CD14-positive monocyte (primary cell): ENCODE data around the gene MAPRE3. TPM values are rescaled to one million over a fixed set of nuclear protein-coding genes. Genes with fewer than 3 reads are reported as not detected.

Experiments
- DNase-seq, 3 donors: peaks; one replicate each; pipeline ENCODE4 v3.0.0-alpha.2; 2011 to 2022
- H2AFZ ChIP-seq: 2 replicates; pipeline ENCODE4 v1.6.0; 2012; ENCODE audit warnings: mild to moderate bottlenecking, low read depth, low read length, inconsistent platforms; ENCODE audit not compliant: insufficient read depth, poor library complexity, severe bottlenecking
- H3K27ac ChIP-seq, 2 donors: 1 replicate in 1 of 2; 2 replicates in 1 of 2; pipeline ENCODE4 v1.5.1; 2012 to 2013; ENCODE audit warnings: low read length in 2 of 2, control low read depth in 1 of 2, inconsistent platforms in 1 of 2, low read depth in 1 of 2, mild to moderate bottlenecking in 1 of 2
- H3K27me3 ChIP-seq, 2 donors: one replicate each; pipeline versions ENCODE4 v1.6.0 to v1.6.1; 2011 to 2013; ENCODE audit warnings: low read length in 2 of 2; ENCODE audit not compliant: control insufficient read depth in 2 of 2, insufficient read depth in 2 of 2
- H3K36me3 ChIP-seq, 2 donors: replicated peaks in 1 of 2; 1 replicate in 1 of 2; 2 replicates in 1 of 2; pipeline versions ENCODE4 v1.5.1 to v1.6.1; 2012 to 2013; ENCODE audit warnings: low read length in 2 of 2, control low read depth in 1 of 2, inconsistent platforms in 1 of 2, mild to moderate bottlenecking in 1 of 2; ENCODE audit not compliant: insufficient read depth in 2 of 2, control insufficient read depth in 1 of 2
- H3K4me1 ChIP-seq, 2 donors: 1 replicate in 1 of 2; 2 replicates in 1 of 2; pipeline versions ENCODE4 v1.5.1 to v1.6.1; 2012 to 2013; ENCODE audit warnings: low read length in 2 of 2, control low read depth in 1 of 2, inconsistent platforms in 1 of 2, mild to moderate bottlenecking in 1 of 2, moderate library complexity in 1 of 2; ENCODE audit not compliant: insufficient read depth in 2 of 2, control insufficient read depth in 1 of 2
- H3K4me2 ChIP-seq: replicated peaks from 2 replicates; pipeline ENCODE3; 2012; ENCODE audit warnings: low read length, moderate library complexity, mild to moderate bottlenecking; ENCODE audit not compliant: poor library complexity, severe bottlenecking; ENCODE audit errors: extremely low read depth
- H3K4me3 ChIP-seq, 3 experiments: fragments of 200-600 bp in 1 of 3; sonication (generic) in 1 of 3; replicated peaks in 1 of 3; 1 replicate in 2 of 3; 2 replicates in 1 of 3; pipeline ENCODE4 v1.5.1; 2011 to 2013; ENCODE audit warnings: low read length in 3 of 3, mild to moderate bottlenecking in 3 of 3, control low read depth in 2 of 3, low read depth in 2 of 3, inconsistent platforms in 1 of 3, moderate library complexity in 1 of 3
- H3K79me2 ChIP-seq: 2 replicates; pipeline ENCODE4 v1.6.0; 2012; ENCODE audit warnings: mild to moderate bottlenecking, control low read depth, inconsistent platforms, low read length, moderate library complexity; ENCODE audit not compliant: insufficient read depth
- H3K9ac ChIP-seq: 2 replicates; pipeline ENCODE4 v1.6.0; 2017; ENCODE audit warnings: low read length, mild to moderate bottlenecking; ENCODE audit not compliant: insufficient read depth, poor library complexity, severe bottlenecking
- H3K9me3 ChIP-seq, 2 donors: replicated peaks in 1 of 2; 1 replicate in 1 of 2; 2 replicates in 1 of 2; pipeline versions ENCODE4 v1.5.1 to v1.6.1; 2012 to 2013; ENCODE audit warnings: low read length in 2 of 2, control low read depth in 1 of 2; ENCODE audit not compliant: control insufficient read depth in 1 of 2, insufficient read depth in 1 of 2
- H4K20me1 ChIP-seq: 2 replicates; pipeline ENCODE4 v1.6.0; 2012; ENCODE audit warnings: mild to moderate bottlenecking, low read length, control low read depth, moderate library complexity; ENCODE audit not compliant: insufficient read depth
- H3K27ac Mint-ChIP-seq, 7 donors: one replicate each; pipeline ENCODE4 v1.8.0; 2020; ENCODE audit warnings: mild to moderate bottlenecking in 7 of 7, mixed read lengths in 7 of 7, moderate library complexity in 6 of 7, inconsistent platforms in 2 of 7
- H3K27me3 Mint-ChIP-seq, 3 donors: one replicate each; pipeline ENCODE4 v1.8.0; 2021 to 2022; ENCODE audit warnings: low read depth in 3 of 3, mild to moderate bottlenecking in 3 of 3, mixed read lengths in 3 of 3, moderate library complexity in 3 of 3, inconsistent platforms in 1 of 3
- H3K36me3 Mint-ChIP-seq, 2 donors: one replicate each; pipeline ENCODE4 v1.8.0; 2020; ENCODE audit warnings: mixed read lengths in 2 of 2, inconsistent platforms in 1 of 2, mild to moderate bottlenecking in 1 of 2
- H3K4me1 Mint-ChIP-seq: one replicate; pipeline ENCODE4 v1.8.0; 2020; ENCODE audit warnings: mild to moderate bottlenecking, mixed read lengths
- H3K4me3 Mint-ChIP-seq, 2 donors: one replicate each; pipeline ENCODE4 v1.8.0; 2020; ENCODE audit warnings: mild to moderate bottlenecking in 2 of 2, mixed read lengths in 2 of 2, moderate library complexity in 1 of 2
- H3K9me3 Mint-ChIP-seq, 7 donors: one replicate each; pipeline ENCODE4 v1.8.0; 2020 to 2022; ENCODE audit warnings: mixed read lengths in 7 of 7, mild to moderate bottlenecking in 6 of 7, moderate library complexity in 6 of 7, inconsistent platforms in 2 of 7
- CTCF ChIP-seq: fragments of 200-600 bp; IDR thresholded peaks from one replicate; pipeline ENCODE4 v1.8.0; 2022; ENCODE audit warnings: antibody characterized with exemption, mild to moderate bottlenecking
- WGBS: methylation state at CpG from one replicate; pipeline ENCODE4 v1.1.5; 2013; ENCODE audit warnings: missing lambda C conversion rate; ENCODE audit not compliant: insufficient coverage; 5-methylcytosine and 5-hydroxymethylcytosine counted together
- intact Hi-C, 2 donors: fragments of 100-400 bp; cut with micrococcal nuclease; formaldehyde crosslinking; loops; one replicate each; pipeline versions ENCODE4 v1.15.0 to v1.15.1; 2023
- polyA plus RNA-seq, 3 donors: library from polyadenylated mRNA; depleted of rRNA in 1 of 3; unstranded in 2 of 3; stranded (reverse) in 1 of 3; fragments of 300-500 nt in 2 of 3; fragments of >200 nt in 1 of 3; fragmentation: Illumina TruSeq in 2 of 3; gene quantifications; 1 replicate in 2 of 3; 2 replicates in 1 of 3; pipeline ENCODE4 v1.2.3, GENCODE V29; 2012 to 2021

MAPRE3 gene
- polyA plus RNA-seq, 3 donors, result 2.4 to 14.4 (median 3.5) TPM

- H3K27ac ChIP-seq, result no peak overlapping the region
- no peak overlapping the region for H2AFZ ChIP-seq
- no peaks in the 10 kb centered on the region for H3K36me3 ChIP-seq
- DNase-seq, result no peak
- no peaks in the 10 kb centered on the region for H3K36me3 Mint-ChIP-seq
- no peak overlapping the region for H3K4me3 ChIP-seq
- no peak overlapping the region for H3K9ac ChIP-seq
- no peaks in the 10 kb centered on the region for H3K27me3 ChIP-seq
- H3K27me3 Mint-ChIP-seq, result peaks cover 2 to 11% (median 10%) of the 10 kb centered on the region in 3 donors
- no peaks in the 10 kb centered on the region for H3K79me2 ChIP-seq
- H3K4me1 Mint-ChIP-seq, result peaks cover 8% of the 10 kb centered on the region
- H3K4me2 ChIP-seq, result no peak overlapping the region
- WGBS, result 97% methylated on average over 7 of the region's 9 CpGs
- H3K9me3 ChIP-seq, result no peaks in the 10 kb centered on the region
- no peak overlapping the region for H3K27ac Mint-ChIP-seq
- no peak overlapping the region for H3K4me3 Mint-ChIP-seq
- peaks cover 0 to 3% (median 0%) of the 10 kb centered on the region in 7 donors for H3K9me3 Mint-ChIP-seq
- H4K20me1 ChIP-seq, result no peaks in the 10 kb centered on the region
- peaks cover 0 to 5% of the 10 kb centered on the region in 2 donors for H3K4me1 ChIP-seq
- intact Hi-C loops, result no loop called here
- no peak for TF ChIP-seq CTCF
These were observed 43.2 kb upstream of the MAPRE3 start for GRCh38 chr2:26927221-26927620.

- peaks cover 7 to 22% (median 20%) of the 10 kb centered on the region in 3 donors for H3K27me3 Mint-ChIP-seq
- H3K9me3 Mint-ChIP-seq, result peaks cover 0 to 3% (median 0%) of the 10 kb centered on the region in 7 donors
- no peak overlapping the region for H3K27ac Mint-ChIP-seq
- Histone ChIP-seq H4K20me1 (no peaks in the 10 kb centered on the region), H3K4me2 (no peak overlapping the region), H3K9ac (no peak overlapping the region), H3K4me3 (no peak overlapping the region), H3K4me1 (no peaks in the 10 kb centered on the region), H3K27ac (no peak overlapping the region), H3K27me3 (no peaks in the 10 kb centered on the region), H3K36me3 (no peaks in the 10 kb centered on the region), H2AFZ (no peak overlapping the region), H3K9me3 (no peaks in the 10 kb centered on the region), H3K79me2 (no peaks in the 10 kb centered on the region)
- no peak overlapping the region for H3K4me3 Mint-ChIP-seq
- intact Hi-C loops, result no loop called here
- TF ChIP-seq CTCF, result no peak
- 97% methylated on average over 5 of the region's 11 CpGs for WGBS
- DNase-seq, result no peak
- H3K4me1 Mint-ChIP-seq, result no peaks in the 10 kb centered on the region
- H3K36me3 Mint-ChIP-seq, result no peaks in the 10 kb centered on the region
These were observed 37.5 kb upstream of the MAPRE3 start for GRCh38 chr2:26932974-26933373.
